ENCODE results near the gene SORCS1.

SORCS1 gene

DNA sequence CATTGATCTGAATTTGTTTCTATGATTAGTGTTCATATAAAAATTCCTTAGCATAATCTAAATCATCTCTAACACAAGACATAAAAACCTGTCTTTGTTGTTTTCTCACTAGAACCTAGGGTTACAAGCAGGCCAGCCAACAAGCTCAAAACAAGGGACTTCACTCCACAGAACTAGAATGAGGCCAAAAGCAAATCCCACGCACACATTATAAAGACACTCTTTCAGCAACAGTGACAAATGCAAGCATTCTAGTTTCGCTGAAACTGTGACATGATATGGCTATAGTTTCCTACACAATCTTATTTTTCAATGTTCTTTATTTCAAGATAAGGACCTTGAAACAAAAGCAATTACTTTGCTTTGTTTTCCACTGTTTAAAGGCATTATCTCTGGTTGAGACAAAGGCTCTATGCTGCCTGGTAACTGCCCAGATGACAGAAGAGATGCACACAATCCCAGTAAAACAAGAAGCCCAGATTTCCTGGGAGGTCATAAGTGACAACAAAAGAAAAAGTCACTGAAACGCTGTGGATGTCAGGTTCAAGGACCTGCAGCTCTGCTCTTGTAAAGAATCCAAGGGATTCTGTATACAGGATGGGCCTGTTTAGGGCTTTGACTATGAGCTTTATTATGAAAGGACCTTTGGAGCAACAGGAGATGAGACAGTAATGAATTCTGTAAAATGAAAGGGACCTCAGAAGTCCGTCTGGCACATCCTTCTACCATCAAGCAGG is 105.3 kb downstream of the SORCS1 start:
- Histone ChIP-seq H3K9ac (ENCODE audit: low read length in 5 of 5) (no peak overlapping the region), H3K27ac (ENCODE audit: low read depth, low read length) (no peak overlapping the region), H3K9me3 (ENCODE audit: control insufficient read depth in 5 of 5, low read length in 5 of 5) (no peaks in the 10 kb centered on the region), H3K27me3 (ENCODE audit: control insufficient read depth in 5 of 5, insufficient read depth in 4 of 5, low read length in 5 of 5) (peaks cover 0 to 2% (median 0%) of the 10 kb centered on the region in 5 donors), H3K36me3 (ENCODE audit: control insufficient read depth in 5 of 5, insufficient read depth in 5 of 5, low read length in 5 of 5) (no peaks in the 10 kb centered on the region), H3K4me3 (ENCODE audit: low read depth in 1 of 5, low read length in 5 of 5) (no peak overlapping the region), H3K4me1 (ENCODE audit: control insufficient read depth in 5 of 5, insufficient read depth in 5 of 5, low read length in 5 of 5) (no peaks in the 10 kb centered on the region)

DNA sequence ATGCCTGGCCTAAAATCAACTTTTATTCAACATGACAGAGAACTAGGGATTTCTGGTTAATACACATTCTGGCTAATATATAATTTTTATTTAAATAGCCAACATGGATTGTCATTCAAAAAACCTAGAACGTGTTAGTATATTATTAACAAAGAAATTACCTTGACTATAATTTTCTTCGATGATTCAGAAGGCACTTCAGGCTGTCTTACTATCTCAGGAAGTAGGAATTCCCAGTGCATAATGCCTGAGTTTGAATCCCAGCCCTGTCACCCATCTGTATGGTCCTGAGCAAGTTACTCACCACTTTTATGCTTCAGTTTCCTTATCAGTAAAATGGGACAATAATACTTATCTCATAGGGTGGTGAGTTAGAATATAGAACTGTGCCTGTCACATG is 106.2 kb downstream of the SORCS1 start:
- H3K4me3 ChIP-seq (ENCODE audit: low read depth in 1 of 5, low read length in 5 of 5) = no peak overlapping the region
- no peaks in the 10 kb centered on the region for H3K4me1 ChIP-seq (ENCODE audit: control insufficient read depth in 5 of 5, insufficient read depth in 5 of 5, low read length in 5 of 5)
- no peak overlapping the region for H3K27ac ChIP-seq (ENCODE audit: low read depth, low read length)
- H3K9me3 ChIP-seq (ENCODE audit: control insufficient read depth in 5 of 5, low read length in 5 of 5) = no peaks in the 10 kb centered on the region
- no peaks in the 10 kb centered on the region for H3K36me3 ChIP-seq (ENCODE audit: control insufficient read depth in 5 of 5, insufficient read depth in 5 of 5, low read length in 5 of 5)
- H3K27me3 ChIP-seq (ENCODE audit: control insufficient read depth in 5 of 5, insufficient read depth in 4 of 5, low read length in 5 of 5) = peaks cover 0 to 2% (median 0%) of the 10 kb centered on the region in 5 donors
- H3K9ac ChIP-seq (ENCODE audit: low read length in 5 of 5) = no peak overlapping the region

DNA sequence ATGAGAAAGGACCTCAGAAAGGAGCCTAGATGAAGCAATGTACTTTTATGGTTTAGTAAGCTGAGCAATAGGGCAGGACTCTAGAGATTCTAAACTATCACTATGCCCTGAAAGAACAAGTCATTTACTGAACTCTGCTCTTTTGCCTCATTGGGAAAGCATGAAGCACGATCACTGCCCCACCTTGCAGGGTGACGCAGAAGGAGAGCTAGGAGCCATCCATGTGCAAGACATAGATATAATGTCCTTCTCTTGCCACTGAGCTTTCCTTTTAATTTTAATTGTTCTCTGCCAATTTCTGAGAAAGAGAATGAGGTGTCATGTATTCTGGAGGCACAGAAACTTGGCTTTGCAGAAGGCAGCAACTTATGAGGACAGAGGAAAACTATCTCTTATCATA is 108.3 kb downstream of the SORCS1 start:
- no peak overlapping the region for H3K27ac ChIP-seq (ENCODE audit: low read depth, low read length)
- no peak overlapping the region for H3K4me3 ChIP-seq (ENCODE audit: low read depth in 1 of 5, low read length in 5 of 5)
- H3K4me1 ChIP-seq (ENCODE audit: control insufficient read depth in 5 of 5, insufficient read depth in 5 of 5, low read length in 5 of 5) = no peaks in the 10 kb centered on the region
- no peaks in the 10 kb centered on the region for H3K9me3 ChIP-seq (ENCODE audit: control insufficient read depth in 5 of 5, low read length in 5 of 5)
- H3K36me3 ChIP-seq (ENCODE audit: control insufficient read depth in 5 of 5, insufficient read depth in 5 of 5, low read length in 5 of 5) = no peaks in the 10 kb centered on the region
- peaks cover 0 to 2% (median 0%) of the 10 kb centered on the region in 5 donors for H3K27me3 ChIP-seq (ENCODE audit: control insufficient read depth in 5 of 5, insufficient read depth in 4 of 5, low read length in 5 of 5)
- no peak overlapping the region for H3K9ac ChIP-seq (ENCODE audit: low read length in 5 of 5)

DNA sequence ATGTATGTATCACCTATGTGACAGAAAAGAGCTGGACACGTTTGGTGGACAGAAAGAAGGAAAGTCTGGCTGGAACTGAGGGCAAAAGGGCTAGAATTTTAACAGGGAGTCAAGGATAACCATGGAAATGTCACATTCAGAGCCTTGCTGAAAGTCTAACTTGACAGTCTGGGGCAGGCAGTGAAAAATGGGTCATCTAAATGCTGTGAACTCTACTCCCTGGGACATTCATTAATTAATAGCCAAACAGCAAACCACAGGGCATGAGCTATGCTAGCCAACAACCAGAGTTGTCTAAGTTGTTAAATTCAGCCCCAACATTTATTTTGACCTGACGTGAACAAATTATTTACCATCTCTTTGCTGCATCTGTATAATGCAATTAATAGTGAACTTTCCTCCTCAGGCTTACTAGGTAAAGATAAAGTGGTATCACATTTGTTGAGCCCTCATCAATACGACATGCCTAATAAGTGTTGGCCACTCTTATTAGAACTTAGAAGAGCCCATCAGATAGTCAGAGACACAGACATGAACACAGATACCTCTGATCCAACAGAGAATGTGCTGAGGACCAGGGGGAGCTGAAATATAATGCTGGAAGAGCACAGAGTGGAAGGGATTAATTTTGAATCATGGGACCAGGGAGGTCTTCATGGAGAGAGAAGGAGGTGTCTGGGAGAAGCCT is 109.9 kb downstream of the SORCS1 start:
- no peak overlapping the region for H3K9ac ChIP-seq (ENCODE audit: low read length in 5 of 5)
- H3K4me3 ChIP-seq (ENCODE audit: low read depth in 1 of 5, low read length in 5 of 5) = no peak overlapping the region
- no peak overlapping the region for H3K27ac ChIP-seq (ENCODE audit: low read depth, low read length)
- no peaks in the 10 kb centered on the region for H3K27me3 ChIP-seq (ENCODE audit: control insufficient read depth in 5 of 5, insufficient read depth in 4 of 5, low read length in 5 of 5)
- H3K9me3 ChIP-seq (ENCODE audit: control insufficient read depth in 5 of 5, low read length in 5 of 5) = no peaks in the 10 kb centered on the region
- no peaks in the 10 kb centered on the region for H3K36me3 ChIP-seq (ENCODE audit: control insufficient read depth in 5 of 5, insufficient read depth in 5 of 5, low read length in 5 of 5)
- H3K4me1 ChIP-seq (ENCODE audit: control insufficient read depth in 5 of 5, insufficient read depth in 5 of 5, low read length in 5 of 5) = no peaks in the 10 kb centered on the region

DNA sequence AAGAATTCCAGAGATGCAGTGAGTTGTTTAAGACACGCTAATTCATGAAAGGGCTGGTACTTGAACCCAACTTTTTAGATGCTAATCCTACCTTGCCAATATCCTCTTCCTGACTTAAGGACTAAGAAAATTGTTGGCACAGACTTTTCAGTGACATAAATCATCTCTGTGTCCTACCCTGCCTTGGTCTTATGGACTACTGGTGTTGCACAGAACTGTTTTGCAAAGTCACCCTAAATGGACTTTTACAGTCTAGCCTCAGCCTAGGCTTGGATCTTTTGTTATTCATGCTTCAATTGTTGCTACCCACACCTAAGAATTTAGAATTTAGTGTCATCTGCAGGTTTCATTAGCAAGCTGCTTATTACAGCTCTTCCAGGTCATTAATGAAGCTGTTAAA is 112.7 kb downstream of the SORCS1 start:
- Histone ChIP-seq H3K27me3 (ENCODE audit: control insufficient read depth in 5 of 5, insufficient read depth in 4 of 5, low read length in 5 of 5) (no peaks in the 10 kb centered on the region), H3K4me1 (ENCODE audit: control insufficient read depth in 5 of 5, insufficient read depth in 5 of 5, low read length in 5 of 5) (no peaks in the 10 kb centered on the region), H3K27ac (ENCODE audit: low read depth, low read length) (no peak overlapping the region), H3K36me3 (ENCODE audit: control insufficient read depth in 5 of 5, insufficient read depth in 5 of 5, low read length in 5 of 5) (no peaks in the 10 kb centered on the region), H3K9ac (ENCODE audit: low read length in 5 of 5) (no peak overlapping the region), H3K9me3 (ENCODE audit: control insufficient read depth in 5 of 5, low read length in 5 of 5) (peaks cover 0 to 3% (median 0%) of the 10 kb centered on the region in 5 donors), H3K4me3 (ENCODE audit: low read depth in 1 of 5, low read length in 5 of 5) (no peak overlapping the region)

DNA sequence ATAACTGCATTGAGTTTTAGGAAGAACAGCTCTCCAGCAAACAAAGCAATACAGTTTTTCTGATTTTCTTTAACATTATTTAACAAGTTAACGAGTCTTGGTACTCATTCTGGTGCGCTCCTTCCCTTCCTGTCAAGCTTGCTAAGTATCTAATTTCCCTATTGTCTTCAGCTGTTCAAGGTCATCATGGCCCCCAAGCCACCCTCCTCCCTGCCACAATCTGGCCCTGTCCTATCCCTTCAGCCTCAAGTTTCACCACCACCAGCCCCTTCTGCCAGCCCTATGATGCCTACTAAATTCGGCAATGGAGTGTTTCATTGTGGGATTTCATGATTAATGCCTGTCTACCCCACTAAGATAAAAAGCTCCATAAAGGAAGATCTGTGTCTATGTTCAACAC is 121.0 kb downstream of the SORCS1 start:
- Histone ChIP-seq H3K4me3 (ENCODE audit: low read depth in 1 of 5, low read length in 5 of 5) (no peak overlapping the region), H3K27me3 (ENCODE audit: control insufficient read depth in 5 of 5, insufficient read depth in 4 of 5, low read length in 5 of 5) (no peaks in the 10 kb centered on the region), H3K9ac (ENCODE audit: low read length in 5 of 5) (no peak overlapping the region), H3K9me3 (ENCODE audit: control insufficient read depth in 5 of 5, low read length in 5 of 5) (peaks cover 0 to 3% (median 0%) of the 10 kb centered on the region in 5 donors), H3K36me3 (ENCODE audit: control insufficient read depth in 5 of 5, insufficient read depth in 5 of 5, low read length in 5 of 5) (no peaks in the 10 kb centered on the region), H3K4me1 (ENCODE audit: control insufficient read depth in 5 of 5, insufficient read depth in 5 of 5, low read length in 5 of 5) (no peaks in the 10 kb centered on the region), H3K27ac (ENCODE audit: low read depth, low read length) (no peak overlapping the region)

DNA sequence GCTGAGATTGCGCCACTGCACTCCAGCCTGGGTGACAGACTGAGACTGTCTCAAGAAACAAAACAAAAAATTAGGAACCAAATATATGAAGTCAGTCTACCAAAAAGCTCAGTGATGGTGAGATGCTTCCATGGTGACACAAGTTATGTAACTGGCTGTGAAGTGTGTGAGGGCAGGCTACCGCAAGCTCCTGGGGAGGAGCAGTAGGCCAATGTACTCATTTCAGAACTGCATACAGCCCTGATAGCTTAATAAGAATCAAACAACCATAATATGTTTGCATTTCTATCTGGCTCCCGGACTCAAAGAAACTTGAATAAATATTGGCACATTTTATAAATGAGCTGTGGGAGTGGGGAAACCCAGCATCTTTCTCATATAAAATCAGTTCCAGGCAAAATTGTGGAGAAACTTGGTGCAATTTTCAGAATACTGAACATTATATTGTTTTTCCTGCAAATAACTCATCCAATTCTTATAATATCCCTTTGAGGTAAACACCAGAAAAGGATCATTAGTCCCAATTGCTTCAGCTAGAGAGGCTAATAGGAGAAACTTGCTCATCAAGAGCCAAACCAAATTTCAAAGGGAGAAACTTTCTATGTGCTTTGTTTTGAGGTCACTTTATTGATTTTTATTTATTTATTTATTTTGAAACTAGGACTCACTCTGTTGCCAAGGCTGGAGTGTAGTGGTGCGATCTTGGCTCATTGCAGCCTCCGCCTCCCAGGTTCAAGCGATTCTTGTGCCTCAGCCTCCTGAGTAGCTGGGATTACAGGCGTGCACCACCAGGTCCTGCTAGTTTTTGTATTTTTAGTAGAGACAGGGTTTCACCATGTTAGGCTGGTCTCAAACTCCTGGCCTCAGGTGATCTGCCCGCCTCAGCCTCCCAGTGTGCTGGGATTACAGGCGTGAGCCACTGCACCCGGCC is 127.0 kb downstream of the SORCS1 start:
- H3K9me3 ChIP-seq (ENCODE audit: control insufficient read depth in 5 of 5, low read length in 5 of 5) = no peaks in the 10 kb centered on the region
- H3K4me1 ChIP-seq (ENCODE audit: control insufficient read depth in 5 of 5, insufficient read depth in 5 of 5, low read length in 5 of 5) = no peaks in the 10 kb centered on the region
- H3K4me3 ChIP-seq (ENCODE audit: low read depth in 1 of 5, low read length in 5 of 5) = no peak overlapping the region
- no peak overlapping the region for H3K9ac ChIP-seq (ENCODE audit: low read length in 5 of 5)
- H3K27me3 ChIP-seq (ENCODE audit: control insufficient read depth in 5 of 5, insufficient read depth in 4 of 5, low read length in 5 of 5) = peaks cover 0 to 2% (median 0%) of the 10 kb centered on the region in 5 donors
- no peaks in the 10 kb centered on the region for H3K36me3 ChIP-seq (ENCODE audit: control insufficient read depth in 5 of 5, insufficient read depth in 5 of 5, low read length in 5 of 5)
- H3K27ac ChIP-seq (ENCODE audit: low read depth, low read length) = no peak overlapping the region

DNA sequence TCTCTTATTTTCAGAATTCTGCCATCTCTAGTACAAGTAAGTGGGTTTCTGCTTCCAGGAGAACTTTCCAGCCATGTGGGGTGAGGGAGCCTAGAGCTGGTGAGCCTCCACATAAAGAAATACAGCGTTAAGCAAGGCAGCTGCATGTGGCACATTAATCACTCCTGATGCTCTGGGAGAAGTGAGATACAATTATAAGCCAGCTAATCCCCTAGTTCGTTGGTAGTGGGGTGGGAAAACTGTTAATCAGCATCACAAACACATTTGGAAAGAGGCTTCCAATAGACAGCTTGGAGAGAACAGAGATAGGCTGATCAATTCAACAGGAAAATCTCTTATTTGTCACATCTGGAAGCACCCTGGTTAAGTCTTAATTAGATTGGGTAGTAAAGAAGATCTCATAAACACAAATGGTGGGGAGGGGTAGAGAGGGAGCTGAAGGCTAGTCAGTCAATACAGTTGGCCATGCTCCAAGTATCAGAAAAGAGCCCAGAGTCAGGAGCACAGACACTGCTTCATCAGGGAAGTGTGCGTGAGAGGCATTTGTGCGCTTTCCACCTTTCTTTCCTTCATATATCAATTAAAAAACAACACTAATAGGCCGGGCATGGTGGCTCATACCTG is 130.6 kb downstream of the SORCS1 start:
- Histone ChIP-seq H3K4me3 (ENCODE audit: low read depth in 1 of 5, low read length in 5 of 5) (no peak overlapping the region), H3K27me3 (ENCODE audit: control insufficient read depth in 5 of 5, insufficient read depth in 4 of 5, low read length in 5 of 5) (peaks cover 0 to 4% (median 0%) of the 10 kb centered on the region in 5 donors)

DNA sequence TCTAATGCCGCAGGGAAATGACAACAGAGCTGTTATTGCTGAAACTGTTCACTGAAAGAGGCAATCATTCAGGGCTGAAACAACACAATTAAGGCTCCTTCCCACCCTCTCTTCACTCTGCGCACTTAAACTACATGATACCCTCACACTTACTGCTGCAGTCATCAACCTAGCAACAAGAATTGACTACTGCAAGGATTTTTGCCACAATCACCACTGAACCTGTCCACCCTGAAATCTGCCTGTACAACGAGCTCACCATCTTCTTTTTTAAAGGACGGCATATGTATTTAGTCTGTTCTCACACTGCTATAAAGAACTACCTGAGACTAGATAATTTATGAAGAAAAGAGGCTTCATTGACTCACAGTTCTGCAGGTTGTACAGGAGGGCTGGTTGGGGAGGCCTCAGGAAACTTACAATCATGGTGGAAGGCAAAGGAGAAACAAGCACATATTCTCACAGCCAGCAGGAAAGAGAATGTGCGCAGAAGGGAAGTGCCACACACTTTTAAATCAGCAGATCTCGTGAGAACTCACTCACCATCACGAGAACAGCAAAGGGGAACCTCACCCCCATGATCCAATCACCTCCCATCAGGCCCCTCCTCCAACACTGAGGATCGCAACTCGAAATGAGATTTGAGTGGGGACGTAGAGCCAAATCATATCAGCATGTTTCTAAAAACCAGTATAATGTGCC is 131.7 kb downstream of the SORCS1 start:
- H3K9me3 ChIP-seq (ENCODE audit: control insufficient read depth in 5 of 5, low read length in 5 of 5) = no peaks in the 10 kb centered on the region
- H3K9ac ChIP-seq (ENCODE audit: low read length in 5 of 5) = no peak overlapping the region
- no peak overlapping the region for H3K4me3 ChIP-seq (ENCODE audit: low read depth in 1 of 5, low read length in 5 of 5)
- H3K27me3 ChIP-seq (ENCODE audit: control insufficient read depth in 5 of 5, insufficient read depth in 4 of 5, low read length in 5 of 5) = peaks cover 0 to 4% (median 0%) of the 10 kb centered on the region in 5 donors
- H3K36me3 ChIP-seq (ENCODE audit: control insufficient read depth in 5 of 5, insufficient read depth in 5 of 5, low read length in 5 of 5) = no peaks in the 10 kb centered on the region
- H3K27ac ChIP-seq (ENCODE audit: low read depth, low read length) = no peak overlapping the region
- H3K4me1 ChIP-seq (ENCODE audit: control insufficient read depth in 5 of 5, insufficient read depth in 5 of 5, low read length in 5 of 5) = no peaks in the 10 kb centered on the region

More for the DNA sequence above, 130.6 kb downstream of the SORCS1 start:
- Histone ChIP-seq H3K36me3 (ENCODE audit: control insufficient read depth in 5 of 5, insufficient read depth in 5 of 5, low read length in 5 of 5) (no peaks in the 10 kb centered on the region), H3K4me1 (ENCODE audit: control insufficient read depth in 5 of 5, insufficient read depth in 5 of 5, low read length in 5 of 5) (no peaks in the 10 kb centered on the region), H3K9ac (ENCODE audit: low read length in 5 of 5) (no peak overlapping the region), H3K27ac (ENCODE audit: low read depth, low read length) (no peak overlapping the region), H3K9me3 (ENCODE audit: control insufficient read depth in 5 of 5, low read length in 5 of 5) (no peaks in the 10 kb centered on the region)
